ENCODE data around the gene ELMO1. TPM values are rescaled to one million over a fixed set of nuclear protein-coding genes. Genes with fewer than 3 reads are reported as not detected.

Gene ELMO1
- total and polyA plus RNA-seq, 12 donors: 7.5 to 46.8 (median 14.9) TPM

DNA sequence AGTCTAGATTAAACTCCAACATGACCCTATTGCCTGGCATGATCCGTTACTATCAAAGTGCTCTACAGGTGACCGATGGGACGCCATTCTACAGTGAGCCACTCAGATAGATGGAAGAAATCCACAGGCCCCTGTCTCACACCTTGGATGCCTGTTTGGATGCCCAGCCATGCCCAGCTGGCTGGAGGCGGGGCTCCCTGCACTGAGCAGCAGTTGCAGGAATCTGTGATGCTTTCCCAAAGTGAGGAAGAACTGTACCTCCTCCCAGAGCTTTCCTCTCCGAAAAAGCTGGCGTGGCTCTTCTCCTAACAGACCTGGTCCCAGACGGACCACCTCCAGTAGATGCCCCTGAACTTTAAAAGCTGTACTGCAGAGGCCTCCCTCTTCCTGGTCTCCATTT, 253.3 kb downstream of the ELMO1 start:
- DNase-seq: no peak
- TF ChIP-seq POLR2A (IDR thresholded peaks at IDR 0.05) (no peak), CTCF (IDR thresholded peaks at IDR 0.05) (no peak)
- Histone ChIP-seq H3K4me3 (no peak overlapping the region), H3K27ac (no peak overlapping the region), H3K4me1 (replicated peaks in 1 of 2) (peaks cover 0 to 17% of the 10 kb centered on the region in 2 donors), H3K27me3 (no peaks in the 10 kb centered on the region), H3K9me3 (replicated peaks in 1 of 3) (no peaks in the 10 kb centered on the region), H3K36me3 (replicated peaks in 1 of 2) (no peaks in the 10 kb centered on the region)
- 83 to 96% (median 90%) methylated on average over 5 to 7 of the region's 7 CpGs for WGBS, 4 donors
- intact Hi-C loops (cut with DNase I): loop anchor here (5.0 to 10.0 kb wide), 2 partner anchors 708 to 711 kb away; no protein-coding TSS in a partner anchor

DNA sequence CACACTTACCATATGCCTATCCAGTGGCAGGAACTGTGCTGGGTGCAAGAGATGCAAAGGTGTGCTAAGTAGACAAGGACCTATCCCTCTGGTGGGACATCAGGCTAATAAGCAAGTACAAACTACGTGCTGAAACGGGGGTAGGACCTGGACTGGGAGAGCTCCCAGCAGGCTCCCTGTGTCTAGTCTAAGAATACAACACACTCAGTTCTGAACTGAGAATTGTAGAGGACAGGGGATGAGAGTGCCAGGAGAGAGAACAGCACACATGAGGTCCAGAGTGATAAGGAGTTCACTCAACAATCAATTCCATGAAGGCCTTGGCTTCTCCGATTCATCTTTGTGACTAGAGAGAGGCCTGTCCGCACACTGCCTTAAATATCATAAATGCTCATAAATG, 253.7 kb downstream of the ELMO1 start:
- Histone ChIP-seq H3K27me3 (no peaks in the 10 kb centered on the region), H3K36me3 (replicated peaks in 1 of 2) (no peaks in the 10 kb centered on the region), H3K9me3 (replicated peaks in 1 of 3) (no peaks in the 10 kb centered on the region), H3K27ac (no peak overlapping the region), H3K4me1 (replicated peaks in 1 of 2) (peaks cover 0 to 17% of the 10 kb centered on the region in 2 donors), H3K4me3 (no peak overlapping the region)
- TF ChIP-seq POLR2A (IDR thresholded peaks at IDR 0.05) (no peak), CTCF (IDR thresholded peaks at IDR 0.05) (no peak)
- DNase-seq: no peak
- 96 to 97% (median 97%) methylated on average over 4 of the region's 4 CpGs for WGBS, 4 donors
- intact Hi-C loops (cut with DNase I): loop anchor here (5.0 to 10.0 kb wide), 2 partner anchors 708 to 710 kb away; no protein-coding TSS in a partner anchor

GRCh38 chr7:37193775-37194135, 254.9 kb downstream of the ELMO1 start:
- H3K36me3 ChIP-seq (replicated peaks in 1 of 2): no peaks in the 10 kb centered on the region
- TF ChIP-seq CTCF (IDR thresholded peaks at IDR 0.05) (no peak), POLR2A (IDR thresholded peaks at IDR 0.05) (no peak)
- H3K27me3 ChIP-seq: no peaks in the 10 kb centered on the region
- peaks cover 0 to 9% of the 10 kb centered on the region in 2 donors for H3K4me1 ChIP-seq (replicated peaks in 1 of 2)
- 75 to 79% (median 77%) methylated on average over 2 of the region's 2 CpGs for WGBS, 4 donors
- H3K9me3 ChIP-seq (replicated peaks in 1 of 3): no peaks in the 10 kb centered on the region
- intact Hi-C loops (cut with DNase I): loop anchor here in 1 of 2 donors (10.0 kb wide), 1 partner anchor 709 kb away; no protein-coding TSS in a partner anchor
- no peak for DNase-seq
- H3K27ac ChIP-seq: peak overlapping the region in 2 of 5 donors; percentile 35 to 47
- H3K4me3 ChIP-seq: peak overlapping the region in 1 of 4 donors; percentile 31

- intact Hi-C loops (cut with DNase I): loop anchor here in 1 of 2 donors (10.0 kb wide), 1 partner anchor 708 kb away; no protein-coding TSS in a partner anchor
- Histone ChIP-seq H3K27me3 (no peaks in the 10 kb centered on the region), H3K36me3 (replicated peaks in 1 of 2) (no peaks in the 10 kb centered on the region), H3K4me1 (replicated peaks in 1 of 2) (peaks cover 0 to 4% of the 10 kb centered on the region in 2 donors), H3K9me3 (replicated peaks in 1 of 3) (no peaks in the 10 kb centered on the region), H3K4me3 (peak overlapping the region in 1 of 4 donors; percentile 31), H3K27ac (peak overlapping the region in 2 of 5 donors; percentile 35 to 47)
- 55 to 63% (median 57%) methylated on average over 15 to 16 of the region's 16 CpGs for WGBS, 4 donors
- DNase-seq: peak in 5 of 7 donors; percentile 14 to 58 (median 39)
- TF ChIP-seq CTCF (IDR thresholded peaks at IDR 0.05) (no peak), POLR2A (IDR thresholded peaks at IDR 0.05) (peak in 1 of 2 donors; percentile 63)
Measured at GRCh38 chr7:37193087-37193774, 255.4 kb downstream of the ELMO1 start.

Measured in adrenal gland (tissue), 12 donors.